Measurements from ENCODE around the gene TSSK6.
"Not testable (repeated sequence)": the region's sequence is repeated elsewhere in the genome, so short reads cannot be mapped to it uniquely, and the experiment has no call there.

The TSSK6 gene

GRCh38 chr19:19477705-19478383 lies 37.5 kb downstream of the TSSK6 start:
- H3K4me3 ChIP-seq (ENCODE audit: control insufficient read depth in 1 of 7, extremely low read depth in 1 of 7, insufficient read depth in 4 of 7, low read depth in 2 of 7, low read length in 6 of 7), result no peak overlapping the region
- CTCF ChIA-PET, result interaction anchor here (0.6 to 3.9 kb wide), 4 partner anchors 11 to 112 kb away, joined by 3 to 23 read pairs (median 14); no protein-coding TSS in a partner anchor
- H3K4me1 ChIP-seq (ENCODE audit: control extremely low read depth in 1 of 4, control insufficient read depth in 4 of 4, insufficient read depth in 4 of 4, low read length in 3 of 4), result peaks cover 9 to 39% (median 36%) of the 10 kb centered on the region in 4 experiments
- H3K36me3 ChIP-seq (ENCODE audit: control insufficient read depth in 4 of 4, insufficient read depth in 4 of 4, low read length in 3 of 4), result peaks cover 5 to 78% (median 12%) of the 10 kb centered on the region in 4 experiments
- H3K27ac ChIP-seq (ENCODE audit: insufficient read depth in 1 of 2, low read depth in 1 of 2, low read length in 2 of 2, poor library complexity in 1 of 2, severe bottlenecking in 2 of 2), result peak overlapping the region in 1 of 2 experiments; percentile 10
- POLR2A ChIA-PET, result no interaction called here
- H3K27me3 ChIP-seq (replicated peaks in 2 of 5; ENCODE audit: control insufficient read depth in 4 of 5, insufficient read depth in 5 of 5, low read length in 4 of 5), result no peaks in the 10 kb centered on the region
- 98% methylated on average over 10 of the region's 10 CpGs for WGBS (ENCODE audit: insufficient coverage)
- no peak for DNase-seq
- no peaks in the 10 kb centered on the region for H3K9me3 ChIP-seq (ENCODE audit: control extremely low read depth in 1 of 5, control insufficient read depth in 4 of 5, insufficient read depth in 2 of 5, low read depth in 1 of 5, low read length in 4 of 5)

GRCh38 chr19:19475849-19476828 lies 39.2 kb downstream of the TSSK6 start:
- H3K4me1 ChIP-seq (ENCODE audit: control extremely low read depth in 1 of 4, control insufficient read depth in 4 of 4, insufficient read depth in 4 of 4, low read length in 3 of 4), result peaks cover 9 to 39% (median 36%) of the 10 kb centered on the region in 4 experiments

GRCh38 chr19:19475015-19475765 lies 40.2 kb downstream of the TSSK6 start:
- peaks cover 9 to 40% (median 36%) of the 10 kb centered on the region in 4 experiments for H3K4me1 ChIP-seq (ENCODE audit: control extremely low read depth in 1 of 4, control insufficient read depth in 4 of 4, insufficient read depth in 4 of 4, low read length in 3 of 4)
- no peak for DNase-seq
- CTCF ChIA-PET, result interaction anchor here (0.8 to 3.9 kb wide), 15 partner anchors 9 to 110 kb away, joined by 3 to 23 read pairs (median 8); partner anchors contain the start of gene GATAD2A
- POLR2A ChIA-PET, result interaction anchor here (1.0 to 1.5 kb wide), 2 partner anchors 8 to 16 kb away, joined by 3 read pairs; no protein-coding TSS in a partner anchor
- H3K9me3 ChIP-seq (ENCODE audit: control extremely low read depth in 1 of 5, control insufficient read depth in 4 of 5, insufficient read depth in 2 of 5, low read depth in 1 of 5, low read length in 4 of 5), result no peaks in the 10 kb centered on the region
- peaks cover 0 to 63% (median 10%) of the 10 kb centered on the region in 4 experiments for H3K36me3 ChIP-seq (ENCODE audit: control insufficient read depth in 4 of 4, insufficient read depth in 4 of 4, low read length in 3 of 4)
- peak overlapping the region; percentile 62 to 79 for H3K27ac ChIP-seq (ENCODE audit: insufficient read depth in 1 of 2, low read depth in 1 of 2, low read length in 2 of 2, poor library complexity in 1 of 2, severe bottlenecking in 2 of 2)
- WGBS (ENCODE audit: insufficient coverage), result 91% methylated on average over 17 of the region's 21 CpGs
- H3K27me3 ChIP-seq (replicated peaks in 2 of 5; ENCODE audit: control insufficient read depth in 4 of 5, insufficient read depth in 5 of 5, low read length in 4 of 5), result no peaks in the 10 kb centered on the region
- no peak overlapping the region for H3K4me3 ChIP-seq (ENCODE audit: control insufficient read depth in 1 of 7, extremely low read depth in 1 of 7, insufficient read depth in 4 of 7, low read depth in 2 of 7, low read length in 6 of 7)

More at GRCh38 chr19:19475849-19476828, 39.2 kb downstream of the TSSK6 start:
- ChIA-PET POLR2A (interaction anchor here (1.0 to 1.5 kb wide), 2 partner anchors 9 to 17 kb away, joined by 3 read pairs; no protein-coding TSS in a partner anchor), CTCF (interaction anchor here (0.8 to 3.9 kb wide), 19 partner anchors 10 to 111 kb away, joined by 3 to 23 read pairs (median 7); partner anchors contain the start of gene GATAD2A)
- Histone ChIP-seq H3K36me3 (ENCODE audit: control insufficient read depth in 4 of 4, insufficient read depth in 4 of 4, low read length in 3 of 4) (peaks cover 5 to 71% (median 10%) of the 10 kb centered on the region in 4 experiments), H3K27me3 (replicated peaks in 2 of 5; ENCODE audit: control insufficient read depth in 4 of 5, insufficient read depth in 5 of 5, low read length in 4 of 5) (no peaks in the 10 kb centered on the region), H3K27ac (ENCODE audit: insufficient read depth in 1 of 2, low read depth in 1 of 2, low read length in 2 of 2, poor library complexity in 1 of 2, severe bottlenecking in 2 of 2) (peak overlapping the region; percentile 40 to 79), H3K4me3 (ENCODE audit: control insufficient read depth in 1 of 7, extremely low read depth in 1 of 7, insufficient read depth in 4 of 7, low read depth in 2 of 7, low read length in 6 of 7) (peak overlapping the region in 5 of 7 experiments; percentile 13 to 62 (median 40)), H3K9me3 (ENCODE audit: control extremely low read depth in 1 of 5, control insufficient read depth in 4 of 5, insufficient read depth in 2 of 5, low read depth in 1 of 5, low read length in 4 of 5) (no peaks in the 10 kb centered on the region)
- 46% methylated on average over 17 of the region's 19 CpGs for WGBS (ENCODE audit: insufficient coverage)
- peak; percentile 57 to 82 (median 75) for DNase-seq

- CTCF ChIA-PET, result interaction anchor here (1.1 kb wide), 1 partner anchor 11 kb away, joined by 3 read pairs; no protein-coding TSS in a partner anchor
- peaks cover 7 to 41% (median 36%) of the 10 kb centered on the region in 4 experiments for H3K4me1 ChIP-seq (ENCODE audit: control extremely low read depth in 1 of 4, control insufficient read depth in 4 of 4, insufficient read depth in 4 of 4, low read length in 3 of 4)
- 73% methylated on average over 3 of the region's 5 CpGs for WGBS (ENCODE audit: insufficient coverage)
These were observed 43.2 kb downstream of the TSSK6 start for GRCh38 chr19:19472106-19472505.

GRCh38 chr19:19471682-19472081 lies 43.7 kb downstream of the TSSK6 start:
- H3K27me3 ChIP-seq (replicated peaks in 2 of 5; ENCODE audit: control insufficient read depth in 4 of 5, insufficient read depth in 5 of 5, low read length in 4 of 5), result no peaks in the 10 kb centered on the region
- peaks cover 9 to 64% (median 20%) of the 10 kb centered on the region in 4 experiments for H3K36me3 ChIP-seq (ENCODE audit: control insufficient read depth in 4 of 4, insufficient read depth in 4 of 4, low read length in 3 of 4)
- H3K27ac ChIP-seq (ENCODE audit: insufficient read depth in 1 of 2, low read depth in 1 of 2, low read length in 2 of 2, poor library complexity in 1 of 2, severe bottlenecking in 2 of 2), result no peak overlapping the region
- CTCF ChIA-PET, result interaction anchor here (1.0 to 1.1 kb wide), 2 partner anchors 11 to 12 kb away, joined by 3 read pairs; no protein-coding TSS in a partner anchor
- POLR2A ChIA-PET, result interaction anchor here (1.3 kb wide), 1 partner anchor 12 kb away, joined by 9 read pairs; no protein-coding TSS in a partner anchor
- peaks cover 3 to 24% (median 20%) of the 10 kb centered on the region in 5 experiments for H3K9me3 ChIP-seq (ENCODE audit: control extremely low read depth in 1 of 5, control insufficient read depth in 4 of 5, insufficient read depth in 2 of 5, low read depth in 1 of 5, low read length in 4 of 5)
- WGBS (ENCODE audit: insufficient coverage), result 97% methylated on average over 6 of the region's 6 CpGs
- no peak for DNase-seq
- H3K4me1 ChIP-seq (ENCODE audit: control extremely low read depth in 1 of 4, control insufficient read depth in 4 of 4, insufficient read depth in 4 of 4, low read length in 3 of 4), result peaks cover 5 to 41% (median 32%) of the 10 kb centered on the region in 4 experiments
- no peak overlapping the region for H3K4me3 ChIP-seq (ENCODE audit: control insufficient read depth in 1 of 7, extremely low read depth in 1 of 7, insufficient read depth in 4 of 7, low read depth in 2 of 7, low read length in 6 of 7)

More at GRCh38 chr19:19472106-19472505, 43.2 kb downstream of the TSSK6 start:
- H3K27me3 ChIP-seq (replicated peaks in 2 of 5; ENCODE audit: control insufficient read depth in 4 of 5, insufficient read depth in 5 of 5, low read length in 4 of 5); H3K4me3 ChIP-seq (ENCODE audit: control insufficient read depth in 1 of 7, extremely low read depth in 1 of 7, insufficient read depth in 4 of 7, low read depth in 2 of 7, low read length in 6 of 7); H3K27ac ChIP-seq (ENCODE audit: insufficient read depth in 1 of 2, low read depth in 1 of 2, low read length in 2 of 2, poor library complexity in 1 of 2, severe bottlenecking in 2 of 2); DNase-seq: not testable (repeated sequence)
- peaks cover 0 to 21% (median 17%) of the 10 kb centered on the region in 5 experiments for H3K9me3 ChIP-seq (ENCODE audit: control extremely low read depth in 1 of 5, control insufficient read depth in 4 of 5, insufficient read depth in 2 of 5, low read depth in 1 of 5, low read length in 4 of 5)
- H3K36me3 ChIP-seq (ENCODE audit: control insufficient read depth in 4 of 4, insufficient read depth in 4 of 4, low read length in 3 of 4), result peaks cover 7 to 65% (median 17%) of the 10 kb centered on the region in 4 experiments
- POLR2A ChIA-PET, result interaction anchor here (1.3 kb wide), 1 partner anchor 12 kb away, joined by 9 read pairs; no protein-coding TSS in a partner anchor

GRCh38 chr19:19470579-19470978 lies 44.8 kb downstream of the TSSK6 start:
- DNase-seq, result no peak
- Histone ChIP-seq H3K36me3 (ENCODE audit: control insufficient read depth in 4 of 4, insufficient read depth in 4 of 4, low read length in 3 of 4) (peaks cover 12 to 66% (median 30%) of the 10 kb centered on the region in 4 experiments), H3K27ac (ENCODE audit: insufficient read depth in 1 of 2, low read depth in 1 of 2, low read length in 2 of 2, poor library complexity in 1 of 2, severe bottlenecking in 2 of 2) (no peak overlapping the region), H3K4me1 (ENCODE audit: control extremely low read depth in 1 of 4, control insufficient read depth in 4 of 4, insufficient read depth in 4 of 4, low read length in 3 of 4) (peaks cover 2 to 31% (median 21%) of the 10 kb centered on the region in 4 experiments), H3K9me3 (ENCODE audit: control extremely low read depth in 1 of 5, control insufficient read depth in 4 of 5, insufficient read depth in 2 of 5, low read depth in 1 of 5, low read length in 4 of 5) (peaks cover 6 to 33% (median 29%) of the 10 kb centered on the region in 5 experiments), H3K4me3 (ENCODE audit: control insufficient read depth in 1 of 7, extremely low read depth in 1 of 7, insufficient read depth in 4 of 7, low read depth in 2 of 7, low read length in 6 of 7) (no peak overlapping the region), H3K27me3 (replicated peaks in 2 of 5; ENCODE audit: control insufficient read depth in 4 of 5, insufficient read depth in 5 of 5, low read length in 4 of 5) (no peaks in the 10 kb centered on the region)
- ChIA-PET POLR2A (no interaction called here), CTCF (interaction anchor here (1.0 to 1.2 kb wide), 2 partner anchors 11 to 19 kb away, joined by 3 read pairs; no protein-coding TSS in a partner anchor)
- 100% methylated on average over 1 of the region's 3 CpGs for WGBS (ENCODE audit: insufficient coverage)

Measured in common myeloid progenitor, CD34-positive (primary cell).